Stimulated activated CD4-positive, alpha-beta T cell treated with anti-CD3 and anti-CD28 coated beads, TNF-alpha, amount 100 ng/mL, for 1 hour (primary cell): ENCODE results near the gene CCNK.

Experiments used
- DNase-seq, 3 donors: peaks; one replicate each; pipeline ENCODE4 v3.0.0-alpha.2; 2020; ENCODE audit warnings: low read depth in 3 of 3, low spot score in 1 of 3

CCNK gene

DNA sequence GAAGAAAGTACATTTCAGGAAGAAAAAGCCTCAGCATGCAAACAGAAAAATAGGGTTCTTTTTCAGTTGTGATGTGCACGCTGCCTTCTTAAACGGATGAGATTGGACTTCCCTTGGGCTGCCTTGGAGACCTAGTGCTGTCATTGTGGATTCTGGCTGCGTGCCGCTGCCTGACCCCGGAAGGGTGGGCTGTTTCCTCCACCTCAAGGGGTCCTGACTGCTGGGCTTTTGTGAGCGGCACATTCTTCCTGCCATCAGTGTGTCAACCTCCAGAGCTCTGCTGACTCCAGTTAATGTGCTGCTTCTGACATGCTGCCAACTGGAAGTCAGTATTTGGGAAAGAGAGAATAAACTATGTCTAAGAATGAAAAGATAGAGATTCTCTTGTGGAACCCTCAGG lies 25.1 kb downstream of the CCNK start:
- DNase-seq: no peak

GRCh38 chr14:99507860-99508640 lies 26.8 kb downstream of the CCNK start:
- DNase-seq: no peak

GRCh38 chr14:99508896-99509629 lies 27.9 kb downstream of the CCNK start:
- no peak for DNase-seq

DNA sequence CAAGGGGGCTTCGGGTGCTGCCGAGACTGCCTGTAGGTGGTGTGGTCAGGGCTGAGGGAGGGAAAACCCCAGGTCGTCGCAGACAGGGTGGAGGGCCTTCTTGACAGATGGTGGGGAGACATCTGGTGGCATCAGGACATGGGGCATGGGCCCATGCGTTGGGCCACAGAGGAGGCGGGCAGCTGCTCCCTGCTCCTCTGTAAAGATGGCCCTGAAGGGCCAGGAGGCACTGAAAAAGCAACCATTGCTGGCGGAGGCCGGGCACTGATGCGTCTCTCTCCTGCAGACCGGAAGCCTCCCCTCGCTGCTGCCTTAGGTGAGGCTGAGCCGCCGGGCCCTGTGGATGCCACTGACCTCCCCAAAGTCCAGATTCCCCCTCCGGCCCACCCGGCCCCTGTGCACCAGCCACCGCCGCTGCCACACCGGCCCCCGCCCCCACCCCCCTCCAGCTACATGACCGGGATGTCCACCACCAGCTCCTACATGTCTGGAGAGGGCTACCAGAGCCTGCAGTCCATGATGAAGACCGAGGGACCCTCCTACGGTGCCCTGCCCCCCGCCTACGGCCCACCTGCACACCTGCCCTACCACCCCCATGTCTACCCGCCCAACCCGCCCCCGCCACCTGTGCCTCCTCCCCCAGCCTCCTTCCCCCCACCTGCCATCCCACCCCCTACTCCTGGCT lies 28.8 kb downstream of the CCNK start:
- no peak for DNase-seq

- no peak for DNase-seq
Measured at GRCh38 chr14:99510556-99511139, 29.4 kb downstream of the CCNK start.

DNA sequence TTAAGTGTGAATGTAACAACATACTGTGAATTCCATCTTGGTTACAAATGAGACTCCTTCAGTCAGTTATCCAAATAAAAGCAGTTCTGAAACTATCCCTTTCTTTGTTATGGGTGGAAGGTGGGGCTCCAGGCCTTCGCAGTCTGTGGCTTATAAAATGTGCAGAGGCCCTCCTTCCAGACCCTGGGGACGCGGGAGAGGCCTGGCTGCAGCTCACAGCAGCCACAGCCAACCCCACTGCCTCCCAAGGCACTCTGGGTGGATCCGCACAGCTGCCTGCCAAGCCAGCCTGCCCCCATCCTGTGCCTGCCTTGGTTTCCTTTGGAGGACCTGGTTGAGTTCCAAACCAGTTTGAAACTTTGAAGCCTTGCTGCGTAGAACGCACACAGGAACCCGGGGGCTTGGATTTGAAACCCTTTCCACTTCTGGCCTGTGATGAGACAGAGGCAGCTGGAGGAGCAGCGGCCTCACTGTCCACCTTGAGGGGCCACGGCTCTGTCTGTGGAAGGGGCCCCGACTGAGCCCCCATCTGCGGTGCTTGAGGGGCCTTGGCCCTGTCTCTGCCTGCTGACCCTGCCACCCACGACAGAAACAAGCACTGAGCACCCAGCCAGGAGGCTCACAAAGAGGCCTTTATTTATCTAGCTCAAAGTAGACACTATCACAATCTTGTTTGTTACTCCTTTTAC lies 30.4 kb downstream of the CCNK start:
- DNase-seq: no peak

- no peak for DNase-seq
Measured at GRCh38 chr14:99512110-99512449, 30.9 kb downstream of the CCNK start.

DNA sequence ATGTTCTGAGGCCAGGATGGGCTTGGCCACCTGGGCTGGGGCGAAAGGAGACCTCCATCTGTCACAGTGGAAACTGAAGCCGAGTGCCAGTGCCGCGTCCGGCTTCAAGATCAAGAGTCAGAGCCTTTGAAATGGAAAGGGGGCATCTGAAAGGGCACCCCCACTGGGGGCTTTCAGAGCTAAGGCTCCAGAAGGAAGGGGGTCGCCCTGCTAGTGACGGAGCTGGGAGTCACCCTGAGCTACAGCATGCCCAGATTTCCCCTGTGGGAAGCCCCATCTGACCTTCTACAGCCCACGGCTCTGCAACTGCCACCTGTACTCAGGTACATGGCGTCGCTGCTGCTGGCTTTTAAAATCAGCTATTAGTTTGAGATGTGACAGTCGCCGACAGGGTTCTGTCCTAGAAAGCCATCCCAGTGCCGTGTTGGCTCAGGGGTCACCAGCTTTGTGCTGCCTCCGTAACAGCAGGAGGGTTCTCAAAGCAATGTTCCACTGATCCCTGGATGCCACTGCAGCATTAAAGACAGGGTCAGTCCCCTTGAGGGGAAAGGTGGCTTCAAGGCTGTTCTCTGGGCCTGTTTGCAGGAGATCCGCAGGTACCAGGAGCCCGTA lies 31.5 kb downstream of the CCNK start:
- DNase-seq: no peak

DNA sequence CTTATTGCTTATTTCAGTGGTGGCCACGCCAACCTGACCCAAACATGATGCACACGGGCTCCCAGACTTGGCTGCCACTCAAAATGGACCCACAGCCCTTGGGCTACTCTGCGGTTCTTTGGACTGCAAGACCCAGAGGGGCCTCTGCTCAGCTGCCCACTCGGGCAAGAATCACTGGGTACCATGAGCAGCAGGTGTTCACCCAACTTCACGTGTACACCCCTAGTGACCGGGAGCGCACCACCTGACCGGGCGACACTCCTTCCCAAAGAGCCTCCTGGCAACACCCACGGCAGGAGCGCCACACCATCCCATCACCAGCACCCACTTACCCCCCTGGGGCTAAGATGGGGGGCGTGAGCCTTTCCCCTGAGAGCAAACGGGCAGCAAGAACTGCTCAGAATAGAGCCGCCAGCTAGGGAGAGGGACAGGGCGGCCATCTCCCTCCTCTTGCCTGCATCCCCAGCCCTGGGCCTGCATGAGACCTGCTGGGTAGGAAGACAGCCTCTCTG lies 32.0 kb downstream of the CCNK start:
- no peak for DNase-seq

- no peak for DNase-seq
Measured at GRCh38 chr14:99513946-99514551, 32.8 kb downstream of the CCNK start.

DNA sequence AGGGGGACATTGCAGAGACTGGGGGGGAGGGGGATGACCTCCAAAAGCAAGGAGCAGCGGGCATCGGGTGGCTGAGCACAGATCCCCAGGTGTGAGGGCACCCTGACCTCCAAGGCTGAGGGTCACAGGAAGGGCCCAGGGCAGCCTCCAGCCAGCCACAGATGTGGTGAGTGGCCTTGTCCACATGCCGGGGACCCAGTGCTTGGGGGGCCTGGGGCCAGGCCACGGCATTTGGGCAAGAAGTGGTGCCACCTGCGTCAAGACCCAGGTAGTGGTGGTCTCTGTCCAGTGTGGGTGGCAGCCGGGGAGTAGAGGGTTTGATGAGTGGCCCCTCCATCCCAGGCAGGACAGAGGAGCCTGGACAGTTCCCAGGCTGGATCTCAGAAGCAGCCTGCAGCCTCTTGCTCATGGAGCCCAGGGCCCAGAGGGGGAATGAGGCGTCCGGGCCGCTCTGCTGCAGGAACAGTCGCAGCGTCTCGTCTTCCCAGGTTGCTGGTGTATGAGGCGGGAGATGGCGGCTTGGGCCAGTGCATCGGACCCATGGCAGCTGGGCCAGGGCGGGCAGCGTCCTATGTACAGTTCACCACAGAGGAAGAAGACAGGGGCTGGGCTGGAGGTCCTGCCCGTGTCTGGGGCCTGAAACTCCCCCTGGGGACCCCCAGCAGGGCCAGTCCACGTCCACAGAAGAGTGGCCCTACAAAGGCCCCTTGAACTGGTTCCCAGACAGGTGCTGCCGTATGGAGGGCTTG lies 33.5 kb downstream of the CCNK start:
- no peak for DNase-seq

DNA sequence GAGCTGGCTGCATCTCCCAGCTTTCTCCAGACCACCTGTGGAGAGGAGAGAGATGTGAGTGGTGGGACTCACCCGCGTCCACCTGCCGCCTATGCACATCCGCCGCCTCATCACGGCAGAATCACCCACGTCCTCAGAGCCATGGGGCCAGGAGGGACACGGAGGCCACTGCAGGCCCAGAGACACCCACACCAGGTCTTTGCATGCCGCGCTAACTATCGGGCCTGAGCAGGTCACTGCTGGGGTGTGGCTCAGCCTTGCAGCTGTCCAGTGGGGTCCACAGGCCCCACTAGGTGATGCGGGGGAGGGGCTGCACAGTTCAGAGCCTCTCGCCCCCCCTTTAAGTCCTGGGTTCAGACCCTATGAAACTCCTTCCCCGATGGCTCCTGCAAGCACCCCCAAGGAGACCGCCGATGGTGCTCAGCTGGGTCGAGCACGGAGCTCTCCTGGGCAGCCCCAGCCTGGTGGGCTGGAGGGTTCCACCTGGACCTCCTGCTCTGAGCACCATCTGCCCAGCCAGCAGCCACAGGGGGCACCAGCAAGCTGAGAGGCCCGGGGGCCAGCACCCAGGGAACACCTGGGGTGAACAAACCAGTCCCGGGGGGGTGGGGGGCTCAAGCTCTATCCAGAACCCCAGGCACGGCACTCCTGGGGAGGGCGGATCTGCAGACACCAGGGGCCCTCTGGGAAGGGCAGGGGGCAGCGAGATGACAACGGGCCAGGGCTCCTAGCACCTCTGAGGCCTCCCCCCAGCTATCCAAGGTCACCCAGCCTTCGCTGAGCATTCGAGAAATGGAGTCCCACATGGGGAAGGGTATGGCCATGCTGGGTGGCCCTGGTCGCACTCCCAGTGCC lies 34.3 kb downstream of the CCNK start:
- DNase-seq: no peak

DNA sequence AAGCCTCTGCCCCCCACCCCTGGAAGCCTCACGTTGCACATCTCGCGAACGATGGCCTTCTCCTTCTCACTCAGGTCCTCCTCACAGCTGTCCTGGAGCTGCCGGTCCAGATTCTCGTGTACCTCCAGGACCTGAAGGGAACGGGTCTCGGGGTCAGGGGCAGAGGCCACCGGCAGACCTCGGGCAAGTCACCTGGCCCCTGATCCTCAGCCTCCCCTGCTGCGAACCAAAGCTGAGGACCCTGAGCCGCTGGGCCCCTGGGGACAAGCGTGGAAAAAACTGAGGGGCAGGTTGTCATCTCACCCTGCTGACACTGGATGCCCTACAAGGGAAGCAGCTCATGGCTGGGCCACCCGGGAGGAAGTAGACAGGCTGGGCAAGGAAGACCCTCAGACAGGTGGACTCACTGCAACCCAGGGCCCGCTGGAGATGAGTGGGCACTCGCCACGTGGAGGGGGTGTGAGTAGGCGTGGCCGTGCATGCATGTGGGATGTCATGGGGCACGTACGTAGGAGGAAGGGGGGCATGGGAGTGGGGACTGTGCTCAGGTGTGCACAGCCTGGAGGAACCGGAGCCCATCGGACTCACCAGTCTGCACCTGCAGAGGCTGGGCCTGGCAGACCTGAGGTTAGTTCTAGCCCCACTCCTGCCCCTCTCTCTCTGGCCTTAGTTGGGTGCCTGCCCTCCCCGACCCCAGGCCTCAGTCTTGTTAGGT lies 35.1 kb downstream of the CCNK start:
- DNase-seq: no peak

DNA sequence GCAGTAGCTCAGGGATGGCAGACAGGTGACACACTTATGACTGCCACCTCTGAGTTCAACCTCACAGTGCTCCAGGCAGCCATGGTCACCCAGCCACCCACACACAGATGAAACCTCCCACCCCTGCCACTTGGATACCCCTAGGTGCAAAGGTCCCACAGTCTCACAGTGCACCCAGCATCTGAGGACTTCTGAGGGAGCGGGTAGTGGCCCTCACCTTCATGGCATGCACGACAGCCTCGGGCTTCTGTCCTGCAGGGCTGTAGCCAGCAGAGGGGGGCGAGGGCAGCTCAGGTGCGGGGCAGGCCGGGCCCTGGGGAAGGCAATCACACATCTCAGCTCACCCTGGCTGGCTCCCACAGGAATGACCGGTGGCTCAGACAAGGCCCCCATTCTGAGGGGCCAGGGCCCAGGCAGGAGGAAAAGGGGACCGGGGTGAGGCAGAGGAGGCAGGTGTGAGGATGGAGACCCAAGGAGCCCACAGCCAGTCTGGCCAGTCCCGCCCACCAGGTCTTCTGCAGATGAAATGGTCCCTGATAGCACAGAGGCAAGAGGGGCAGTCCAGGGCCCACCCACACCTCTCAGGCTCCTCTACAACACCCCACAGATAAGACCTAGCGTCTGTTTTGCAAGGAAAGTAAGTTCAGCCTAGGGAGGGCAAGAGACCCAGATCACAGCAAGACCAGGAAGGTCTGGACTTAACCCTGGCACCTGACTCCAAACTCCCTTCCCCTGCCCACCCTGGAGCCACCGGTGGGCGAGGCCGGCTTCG lies 35.8 kb downstream of the CCNK start:
- no peak for DNase-seq

DNA sequence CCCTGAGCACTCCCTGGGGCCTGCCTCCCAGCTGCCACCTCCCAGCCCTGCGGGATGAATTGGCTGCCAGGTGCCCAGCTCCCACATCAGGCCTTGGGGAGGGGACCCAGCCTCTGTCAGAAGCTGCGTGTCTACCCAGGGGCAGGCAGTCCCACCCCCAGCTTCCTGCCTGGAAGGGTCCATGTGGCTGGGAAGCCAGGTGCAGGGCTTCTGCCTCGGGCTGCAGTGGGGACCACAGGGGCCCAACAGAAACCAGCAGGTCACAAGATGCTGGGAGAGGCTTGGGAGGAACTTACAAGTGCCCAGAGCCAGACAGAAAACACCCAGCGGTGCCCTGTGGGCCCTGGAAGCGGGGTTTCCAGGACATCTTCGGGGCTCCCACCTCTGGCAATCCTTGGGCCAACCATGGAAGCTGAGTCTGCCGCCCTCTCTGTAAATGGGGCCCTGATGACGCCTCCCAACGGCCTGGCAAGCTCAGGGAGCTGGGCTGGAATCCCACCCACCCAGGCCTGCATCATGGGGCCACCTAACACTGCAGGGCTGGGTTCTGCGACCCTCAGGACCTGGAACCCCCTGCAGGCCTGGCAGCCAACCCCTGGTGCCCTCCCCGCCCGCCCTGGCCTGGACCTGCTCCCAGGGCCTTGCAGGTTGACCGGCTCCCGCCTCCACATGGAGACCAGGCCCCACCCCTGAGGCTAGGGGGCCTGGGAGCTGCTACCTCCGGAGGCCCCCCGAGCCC lies 36.6 kb downstream of the CCNK start:
- no peak for DNase-seq
